Subcutaneous adipose tissue (tissue), 4 donors: Measurements from ENCODE around the gene CA9. TPM values are rescaled to one million over a fixed set of nuclear protein-coding genes. Genes with fewer than 3 reads are reported as not detected.

ENCODE experiments used
- total RNA-seq, 4 donors: library from RNA; depleted of rRNA; stranded (reverse); fragments of >200 nt; gene quantifications; one replicate each; pipeline ENCODE4 v1.1.0, GENCODE V29; 2016
- TF ChIP-seq, protein P1 (sequence below): fragments of 450-650 bp; IDR thresholded peaks from one replicate; pipeline ENCODE4 v1.5.1; 2016; ENCODE audit warnings: low read depth, mild to moderate bottlenecking, control low read depth, antibody characterized with exemption, moderate library complexity

CA9 gene
- total RNA-seq, 4 donors from 2014 or later: not detected

DNA sequence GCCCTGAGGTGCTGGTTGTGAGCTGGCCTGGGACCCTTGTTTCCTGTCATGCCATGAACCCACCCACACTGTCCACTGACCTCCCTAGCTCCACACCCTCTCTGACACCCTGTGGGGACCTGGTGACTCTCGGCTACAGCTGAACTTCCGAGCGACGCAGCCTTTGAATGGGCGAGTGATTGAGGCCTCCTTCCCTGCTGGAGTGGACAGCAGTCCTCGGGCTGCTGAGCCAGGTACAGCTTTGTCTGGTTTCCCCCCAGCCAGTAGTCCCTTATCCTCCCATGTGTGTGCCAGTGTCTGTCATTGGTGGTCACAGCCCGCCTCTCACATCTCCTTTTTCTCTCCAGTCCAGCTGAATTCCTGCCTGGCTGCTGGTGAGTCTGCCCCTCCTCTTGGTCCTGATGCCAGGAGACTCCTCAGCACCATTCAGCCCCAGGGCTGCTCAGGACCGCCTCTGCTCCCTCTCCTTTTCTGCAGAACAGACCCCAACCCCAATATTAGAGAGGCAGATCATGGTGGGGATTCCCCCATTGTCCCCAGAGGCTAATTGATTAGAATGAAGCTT is 6.1 kb downstream of the CA9 start:
- TF ChIP-seq, protein P1, sequence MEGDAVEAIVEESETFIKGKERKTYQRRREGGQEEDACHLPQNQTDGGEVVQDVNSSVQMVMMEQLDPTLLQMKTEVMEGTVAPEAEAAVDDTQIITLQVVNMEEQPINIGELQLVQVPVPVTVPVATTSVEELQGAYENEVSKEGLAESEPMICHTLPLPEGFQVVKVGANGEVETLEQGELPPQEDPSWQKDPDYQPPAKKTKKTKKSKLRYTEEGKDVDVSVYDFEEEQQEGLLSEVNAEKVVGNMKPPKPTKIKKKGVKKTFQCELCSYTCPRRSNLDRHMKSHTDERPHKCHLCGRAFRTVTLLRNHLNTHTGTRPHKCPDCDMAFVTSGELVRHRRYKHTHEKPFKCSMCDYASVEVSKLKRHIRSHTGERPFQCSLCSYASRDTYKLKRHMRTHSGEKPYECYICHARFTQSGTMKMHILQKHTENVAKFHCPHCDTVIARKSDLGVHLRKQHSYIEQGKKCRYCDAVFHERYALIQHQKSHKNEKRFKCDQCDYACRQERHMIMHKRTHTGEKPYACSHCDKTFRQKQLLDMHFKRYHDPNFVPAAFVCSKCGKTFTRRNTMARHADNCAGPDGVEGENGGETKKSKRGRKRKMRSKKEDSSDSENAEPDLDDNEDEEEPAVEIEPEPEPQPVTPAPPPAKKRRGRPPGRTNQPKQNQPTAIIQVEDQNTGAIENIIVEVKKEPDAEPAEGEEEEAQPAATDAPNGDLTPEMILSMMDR: no peak

GRCh38 chr9:35680331-35681105 is 6.8 kb downstream of the CA9 start:
- TF ChIP-seq, protein P1: no peak

- TF ChIP-seq, protein P1: no peak
Observed at GRCh38 chr9:35681341-35682002, 7.7 kb downstream of the CA9 start.

- TF ChIP-seq, protein P1: no peak
Observed at GRCh38 chr9:35682051-35682450, 8.3 kb downstream of the CA9 start.

GRCh38 chr9:35682520-35683315 is 9.0 kb downstream of the CA9 start:
- TF ChIP-seq, protein P1: no peak

GRCh38 chr9:35683323-35683722 is 9.6 kb downstream of the CA9 start:
- TF ChIP-seq, protein P1: no peak
